Small intestine (tissue), 7 donors: ENCODE data around the gene RGS9BP. TPM values are rescaled to one million over a fixed set of nuclear protein-coding genes. Genes with fewer than 3 reads are reported as not detected.
"Not testable (repeated sequence)": the region's sequence is repeated elsewhere in the genome, so short reads cannot be mapped to it uniquely, and the experiment has no call there.

Source experiments
- DNase-seq, 2 donors: peaks; one replicate each; pipeline versions ENCODE4 v3.0.0 to v3.0.0-alpha.2; 2013
- FAIRE-seq: peaks from 2 replicates; lab custom pipeline; 2012; peaks lifted over from hg19 to GRCh38; lab: Jason Lieb, UNC
- H3K27ac ChIP-seq, 3 donors: one replicate each; pipeline ENCODE4 v1.5.1; 2013; ENCODE audit warnings: low read length in 2 of 3, mild to moderate bottlenecking in 2 of 3, control low read depth in 1 of 3, inconsistent platforms in 1 of 3, low read depth in 1 of 3, moderate library complexity in 1 of 3
- H3K27me3 ChIP-seq, 3 donors: one replicate each; pipeline ENCODE4 v1.6.1; 2013; ENCODE audit warnings: low read length in 3 of 3, inconsistent platforms in 1 of 3; ENCODE audit not compliant: control insufficient read depth in 3 of 3, insufficient read depth in 3 of 3
- H3K36me3 ChIP-seq, 3 donors: one replicate each; pipeline ENCODE4 v1.6.1; 2013; ENCODE audit warnings: low read length in 3 of 3, inconsistent platforms in 1 of 3, low read depth in 1 of 3, mild to moderate bottlenecking in 1 of 3, moderate library complexity in 1 of 3; ENCODE audit not compliant: control insufficient read depth in 3 of 3, insufficient read depth in 2 of 3
- H3K4me1 ChIP-seq, 3 donors: one replicate each; pipeline ENCODE4 v1.6.1; 2013; ENCODE audit warnings: low read length in 2 of 3, inconsistent platforms in 1 of 3, low read depth in 1 of 3, mild to moderate bottlenecking in 1 of 3, moderate library complexity in 1 of 3; ENCODE audit not compliant: control insufficient read depth in 3 of 3, insufficient read depth in 2 of 3
- H3K4me3 ChIP-seq, 3 donors: one replicate each; pipeline ENCODE4 v1.5.1; 2013; ENCODE audit warnings: low read length in 3 of 3, control low read depth in 1 of 3, inconsistent platforms in 1 of 3, low read depth in 1 of 3, mild to moderate bottlenecking in 1 of 3, moderate library complexity in 1 of 3
- H3K9me3 ChIP-seq, 2 donors: one replicate each; pipeline ENCODE4 v1.6.1; 2013; ENCODE audit warnings: low read depth in 1 of 2, low read length in 1 of 2; ENCODE audit not compliant: control insufficient read depth in 2 of 2, insufficient read depth in 1 of 2
- WGBS, 3 donors: extraction: QIAGEN DNeasy Blood & Tissue Kit; methylation state at CpG; one replicate each; pipeline ENCODE4 v1.1.7; 2013; 5-methylcytosine and 5-hydroxymethylcytosine counted together
- polyA plus RNA-seq, 4 donors: library from polyadenylated mRNA; stranded (reverse) in 3 of 4; unstranded in 1 of 4; fragments of 200-250 nt in 3 of 4; fragments of 120-200 nt in 1 of 4; gene quantifications; one replicate each; pipeline versions ENCODE4 v1.2.1 to v1.2.3, GENCODE V29; 2013
- donor health status: healthy with polysubstance abuse.
- donor health status: control.
- donor health status: control.
- donor health status: Bipolar disorder and iron deficiency.
- donor health status: healthy.

The RGS9BP gene
- polyA plus RNA-seq, 4 donors = 0.04 to 0.10 TPM; not detected in 2

GRCh38 chr19:32646556-32646955 lies 29.1 kb upstream of the RGS9BP start:
- Histone ChIP-seq H3K36me3 (peaks cover 4 to 56% (median 17%) of the 10 kb centered on the region in 3 donors), H3K27ac (no peak overlapping the region), H3K4me1 (peaks cover 0 to under 1% (median 0%) of the 10 kb centered on the region in 3 donors), H3K27me3 (no peaks in the 10 kb centered on the region), H3K9me3 (no peaks in the 10 kb centered on the region), H3K4me3 (no peak overlapping the region)
- FAIRE-seq (no peak), DNase-seq (no peak)
- WGBS, 3 donors = 78 to 94% (median 83%) methylated on average over 6 of the region's 6 CpGs

GRCh38 chr19:32647361-32647760 lies 28.3 kb upstream of the RGS9BP start:
- peaks cover under 1 to 51% (median 17%) of the 10 kb centered on the region in 3 donors for H3K36me3 ChIP-seq
- WGBS, 3 donors = 69 to 93% (median 85%) methylated on average over 8 of the region's 8 CpGs
- no peaks in the 10 kb centered on the region for H3K27me3 ChIP-seq
- H3K4me3 ChIP-seq = no peak overlapping the region
- H3K27ac ChIP-seq = no peak overlapping the region
- FAIRE-seq (no peak), DNase-seq (no peak)
- no peaks in the 10 kb centered on the region for H3K9me3 ChIP-seq
- H3K4me1 ChIP-seq = peaks cover 0 to 8% (median 0%) of the 10 kb centered on the region in 3 donors

- peaks cover 0 to 35% (median 5%) of the 10 kb centered on the region in 3 donors for H3K36me3 ChIP-seq
- no peak for FAIRE-seq
- WGBS, 3 donors = 95 to 100% (median 97%) methylated on average over 11 of the region's 11 CpGs
These were observed 25.9 kb upstream of the RGS9BP start for GRCh38 chr19:32649751-32650150.

GRCh38 chr19:32650671-32651070 lies 25.0 kb upstream of the RGS9BP start:
- H3K9me3 ChIP-seq = no peaks in the 10 kb centered on the region
- H3K4me3 ChIP-seq = no peak overlapping the region
- H3K27me3 ChIP-seq = no peaks in the 10 kb centered on the region
- no peak for DNase-seq
- H3K36me3 ChIP-seq = peaks cover 0 to 43% (median 5%) of the 10 kb centered on the region in 3 donors
- no peak for FAIRE-seq
- WGBS, 3 donors = 86 to 100% (median 96%) methylated on average over 5 of the region's 5 CpGs
- peaks cover 0 to 24% (median 3%) of the 10 kb centered on the region in 3 donors for H3K4me1 ChIP-seq
- H3K27ac ChIP-seq = no peak overlapping the region

More at GRCh38 chr19:32649751-32650150, 25.9 kb upstream of the RGS9BP start:
- H3K27ac ChIP-seq = no peak overlapping the region
- peaks cover 0 to 24% (median 3%) of the 10 kb centered on the region in 3 donors for H3K4me1 ChIP-seq
- no peaks in the 10 kb centered on the region for H3K27me3 ChIP-seq
- no peaks in the 10 kb centered on the region for H3K9me3 ChIP-seq
- DNase-seq = no peak
- no peak overlapping the region for H3K4me3 ChIP-seq

- H3K4me1 ChIP-seq = peaks cover 0 to 24% (median 3%) of the 10 kb centered on the region in 3 donors
- WGBS, 3 donors = 18 to 58% (median 52%) methylated on average over 8 of the region's 8 CpGs
- H3K9me3 ChIP-seq = no peaks in the 10 kb centered on the region
- no peaks in the 10 kb centered on the region for H3K27me3 ChIP-seq
- FAIRE-seq (no peak), DNase-seq (peak; percentile 37 to 74)
- peak overlapping the region in 1 of 3 donors; percentile 85 for H3K27ac ChIP-seq
- no peak overlapping the region for H3K4me3 ChIP-seq
- H3K36me3 ChIP-seq = peaks cover 0 to 50% (median 5%) of the 10 kb centered on the region in 3 donors
These were observed 23.9 kb upstream of the RGS9BP start for GRCh38 chr19:32651729-32652140.

GRCh38 chr19:32652331-32652730 lies 23.3 kb upstream of the RGS9BP start:
- peaks cover 0 to 24% (median 3%) of the 10 kb centered on the region in 3 donors for H3K4me1 ChIP-seq
- H3K36me3 ChIP-seq = peaks cover 0 to 50% (median 4%) of the 10 kb centered on the region in 3 donors
- not testable (repeated sequence) for H3K27me3 ChIP-seq, DNase-seq, H3K4me3 ChIP-seq, H3K9me3 ChIP-seq, FAIRE-seq
- 68 to 91% (median 80%) methylated on average over 13 of the region's 13 CpGs for WGBS, 3 donors
- H3K27ac ChIP-seq = peak overlapping the region in 1 of 3 donors; percentile 85

- Histone ChIP-seq H3K36me3 (peaks cover 0 to 51% (median 3%) of the 10 kb centered on the region in 3 donors), H3K4me1 (peaks cover 0 to 24% (median 3%) of the 10 kb centered on the region in 3 donors), H3K9me3 (no peaks in the 10 kb centered on the region), H3K4me3 (no peak overlapping the region), H3K27ac (peak overlapping the region in 2 of 3 donors; percentile 46 to 85), H3K27me3 (no peaks in the 10 kb centered on the region)
- FAIRE-seq (no peak), DNase-seq (peak; percentile 76 to 87)
- WGBS, 3 donors = 13 to 40% (median 34%) methylated on average over 12 of the region's 12 CpGs
These were observed 22.6 kb upstream of the RGS9BP start for GRCh38 chr19:32652894-32653598.

GRCh38 chr19:32653599-32653915 lies 22.1 kb upstream of the RGS9BP start:
- H3K4me1 ChIP-seq = peaks cover 0 to 24% (median 3%) of the 10 kb centered on the region in 3 donors
- no peak for DNase-seq
- H3K36me3 ChIP-seq = peaks cover 3 to 53% (median 3%) of the 10 kb centered on the region in 3 donors
- FAIRE-seq = no peak
- H3K27ac ChIP-seq = peak overlapping the region in 2 of 3 donors; percentile 46 to 85
- WGBS, 3 donors = 18 to 65% (median 43%) methylated on average over 14 to 15 of the region's 15 CpGs
- H3K4me3 ChIP-seq = no peak overlapping the region
- no peaks in the 10 kb centered on the region for H3K9me3 ChIP-seq
- no peaks in the 10 kb centered on the region for H3K27me3 ChIP-seq
